ENCODE data around the gene MFRP.

Gene MFRP

GRCh38 chr11:119369132-119369925, 22.8 kb upstream of the MFRP start:
- Histone ChIP-seq H3K9me3 (ENCODE audit: insufficient read depth, low read depth, low read length) (no peaks in the 10 kb centered on the region), H3K4me1 (ENCODE audit: insufficient read depth, low read length, poor library complexity, severe bottlenecking) (peaks cover 14% of the 10 kb centered on the region), H3K4me2 (ENCODE audit: low read depth, low read length, poor library complexity, severe bottlenecking) (no peak overlapping the region), H3F3A (ENCODE audit: low read depth) (no peaks in the 10 kb centered on the region), H2AFZ (ENCODE audit: low read length) (no peak overlapping the region), H3K9ac (ENCODE audit: low read depth, low read length, poor library complexity, severe bottlenecking) (no peak overlapping the region), H3K4me3 (ENCODE audit: low read length, poor library complexity, severe bottlenecking) (no peak overlapping the region), H3K27me3 (ENCODE audit: insufficient read depth, low read length, poor library complexity, severe bottlenecking) (no peaks in the 10 kb centered on the region), H3K36me3 (ENCODE audit: insufficient read depth, low read length) (no peaks in the 10 kb centered on the region), H3K9me2 (replicated peaks; ENCODE audit: low read depth, low read length) (no peaks in the 10 kb centered on the region), H3K79me2 (ENCODE audit: insufficient read depth, low read length) (no peaks in the 10 kb centered on the region), H4K20me1 (ENCODE audit: insufficient read depth, low read length, poor library complexity, severe bottlenecking) (no peaks in the 10 kb centered on the region)
- TF ChIP-seq CTCF (conservative IDR thresholded peaks at IDR 0.05; ENCODE audit: low read length) (no peak), EZH2phosphoT487 (IDR thresholded peaks at IDR 0.05; ENCODE audit: borderline replicate concordance) (no peak)

- Histone ChIP-seq H3K79me2 (ENCODE audit: insufficient read depth, low read length) (no peaks in the 10 kb centered on the region), H3K4me3 (ENCODE audit: low read length, poor library complexity, severe bottlenecking) (no peak overlapping the region), H3K9me3 (ENCODE audit: insufficient read depth, low read depth, low read length) (no peaks in the 10 kb centered on the region), H3K9ac (ENCODE audit: low read depth, low read length, poor library complexity, severe bottlenecking) (no peak overlapping the region), H3K27me3 (ENCODE audit: insufficient read depth, low read length, poor library complexity, severe bottlenecking) (no peaks in the 10 kb centered on the region), H3F3A (ENCODE audit: low read depth) (no peaks in the 10 kb centered on the region), H3K36me3 (ENCODE audit: insufficient read depth, low read length) (no peaks in the 10 kb centered on the region), H4K20me1 (ENCODE audit: insufficient read depth, low read length, poor library complexity, severe bottlenecking) (no peaks in the 10 kb centered on the region), H3K4me2 (ENCODE audit: low read depth, low read length, poor library complexity, severe bottlenecking) (no peak overlapping the region), H3K4me1 (ENCODE audit: insufficient read depth, low read length, poor library complexity, severe bottlenecking) (peaks cover 7% of the 10 kb centered on the region), H2AFZ (ENCODE audit: low read length) (no peak overlapping the region), H3K9me2 (replicated peaks; ENCODE audit: low read depth, low read length) (no peaks in the 10 kb centered on the region)
- TF ChIP-seq CTCF (conservative IDR thresholded peaks at IDR 0.05; ENCODE audit: low read length): no peak
- TF ChIP-seq EZH2phosphoT487 (IDR thresholded peaks at IDR 0.05; ENCODE audit: borderline replicate concordance): no peak
These were observed 21.9 kb upstream of the MFRP start for GRCh38 chr11:119368121-119369034.

GRCh38 chr11:119367661-119368120, 21.2 kb upstream of the MFRP start:
- H3K9me2 ChIP-seq (replicated peaks; ENCODE audit: low read depth, low read length): no peaks in the 10 kb centered on the region
- H3K9ac ChIP-seq (ENCODE audit: low read depth, low read length, poor library complexity, severe bottlenecking): no peak overlapping the region
- H3K79me2 ChIP-seq (ENCODE audit: insufficient read depth, low read length): no peaks in the 10 kb centered on the region
- no peak overlapping the region for H3K4me3 ChIP-seq (ENCODE audit: low read length, poor library complexity, severe bottlenecking)
- no peak overlapping the region for H3K4me2 ChIP-seq (ENCODE audit: low read depth, low read length, poor library complexity, severe bottlenecking)
- TF ChIP-seq CTCF (conservative IDR thresholded peaks at IDR 0.05; ENCODE audit: low read length): no peak
- no peak for TF ChIP-seq EZH2phosphoT487 (IDR thresholded peaks at IDR 0.05; ENCODE audit: borderline replicate concordance)
- H3F3A ChIP-seq (ENCODE audit: low read depth): no peaks in the 10 kb centered on the region
- H3K4me1 ChIP-seq (ENCODE audit: insufficient read depth, low read length, poor library complexity, severe bottlenecking): peaks cover 5% of the 10 kb centered on the region
- no peak overlapping the region for H2AFZ ChIP-seq (ENCODE audit: low read length)
- H4K20me1 ChIP-seq (ENCODE audit: insufficient read depth, low read length, poor library complexity, severe bottlenecking): no peaks in the 10 kb centered on the region
- H3K36me3 ChIP-seq (ENCODE audit: insufficient read depth, low read length): no peaks in the 10 kb centered on the region
- no peaks in the 10 kb centered on the region for H3K9me3 ChIP-seq (ENCODE audit: insufficient read depth, low read depth, low read length)
- no peaks in the 10 kb centered on the region for H3K27me3 ChIP-seq (ENCODE audit: insufficient read depth, low read length, poor library complexity, severe bottlenecking)
